AG09319 (cell line): ENCODE results near the gene C2.

Source experiments
- DNase-seq: peaks from one replicate; pipeline ENCODE4 v3.0.0-alpha.2; 2010; ENCODE audit warnings: low read depth; ENCODE audit errors: extremely low read depth
- CTCF ChIP-seq: IDR thresholded peaks from 2 replicates; pipeline ENCODE4 v1.5.1; 2011; ENCODE audit warnings: low read depth, mild to moderate bottlenecking, inconsistent platforms, low read length, moderate library complexity

The C2 gene

GRCh38 chr6:31899215-31899614 is 28.3 kb upstream of the C2 start:
- TF ChIP-seq CTCF: no peak
- no peak for DNase-seq

- no peak for DNase-seq
- TF ChIP-seq CTCF: no peak
These were observed 27.4 kb upstream of the C2 start for GRCh38 chr6:31899882-31900722.

- TF ChIP-seq CTCF: no peak
These were observed 26.6 kb upstream of the C2 start for GRCh38 chr6:31900917-31901414.

GRCh38 chr6:31901415-31901952 is 26.0 kb upstream of the C2 start:
- TF ChIP-seq CTCF: no peak
- no peak for DNase-seq

More at GRCh38 chr6:31900917-31901414, 26.6 kb upstream of the C2 start:
- no peak for DNase-seq

GRCh38 chr6:31901953-31902643 is 25.4 kb upstream of the C2 start, which contains the start of gene ZBTB12:
Gene ZBTB12, minus strand, starts transcription at chr6:31902086. Its CDS starts 781 bp downstream, at chr6:31901305.
- TF ChIP-seq CTCF: no peak

GRCh38 chr6:31903957-31904356 is 23.6 kb upstream of the C2 start:
- no peak for DNase-seq
- TF ChIP-seq CTCF: no peak

More at GRCh38 chr6:31901953-31902643, 25.4 kb upstream of the C2 start, which contains the start of gene ZBTB12:
- DNase-seq: peak; percentile 94
